Dermis microvascular lymphatic vessel endothelial cell (primary cell): ENCODE results near the gene SEPTIN6. TPM values are rescaled to one million over a fixed set of nuclear protein-coding genes. Genes with fewer than 3 reads are reported as not detected.
"Not testable (repeated sequence)": the region's sequence is repeated elsewhere in the genome, so short reads cannot be mapped to it uniquely, and the experiment has no call there.

Experiments used
- DNase-seq, 2 donors: peaks; one replicate each; pipeline versions ENCODE4 v3.0.0 to v3.0.0-alpha.2; 2010; ENCODE audit warnings: low read depth in 2 of 2
- total RNA-seq: library from RNA; depleted of rRNA; stranded (reverse); fragments of >200 nt; gene quantifications from 2 replicates; pipeline ENCODE4 v1.2.1, GENCODE V29; 2014

The SEPTIN6 gene
- total RNA-seq, 1 donor from 2014 or later: 15.1 TPM

DNA sequence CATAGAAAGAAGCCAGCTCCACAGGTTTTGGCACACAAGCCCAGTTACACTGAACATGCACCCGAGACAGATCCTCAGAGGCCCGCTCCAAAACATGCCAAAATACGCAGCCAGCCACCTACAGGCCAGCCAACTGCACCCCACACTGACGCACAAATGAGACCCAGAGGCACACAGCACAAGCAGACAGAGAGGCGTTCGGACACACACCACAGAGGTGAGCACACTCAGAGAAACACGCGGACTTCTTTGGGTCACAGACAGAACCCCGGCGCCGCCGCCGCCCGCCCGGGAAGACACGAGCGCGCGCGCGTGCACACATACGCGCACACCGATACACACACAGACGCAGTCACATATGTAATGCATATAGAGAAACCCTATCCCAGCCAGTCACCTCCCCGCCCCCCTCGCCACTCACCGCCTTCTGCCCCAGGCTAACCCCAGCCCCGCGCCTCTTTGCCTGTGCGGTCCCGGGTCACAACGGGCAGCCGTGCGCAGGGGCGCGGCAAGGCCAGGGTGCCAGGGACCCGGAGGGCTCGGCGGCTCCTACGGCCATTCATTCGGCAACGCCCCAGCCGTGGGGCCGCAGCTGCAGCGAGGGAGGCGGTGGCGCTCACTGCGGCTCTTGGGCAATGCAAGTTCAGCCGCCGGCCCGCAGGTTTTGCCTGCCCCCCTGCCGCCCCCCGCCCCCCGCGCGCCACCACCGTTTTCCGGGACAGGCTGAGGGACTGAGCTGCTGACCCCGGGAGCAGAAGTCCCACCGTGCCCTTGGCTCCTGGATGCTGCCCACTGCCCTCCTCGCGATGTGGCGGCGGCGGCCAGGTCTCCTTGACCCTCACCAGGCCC, 553 bp downstream of the SEPTIN6 start:
- peak in 1 of 2 donors; percentile 29 for DNase-seq

DNA sequence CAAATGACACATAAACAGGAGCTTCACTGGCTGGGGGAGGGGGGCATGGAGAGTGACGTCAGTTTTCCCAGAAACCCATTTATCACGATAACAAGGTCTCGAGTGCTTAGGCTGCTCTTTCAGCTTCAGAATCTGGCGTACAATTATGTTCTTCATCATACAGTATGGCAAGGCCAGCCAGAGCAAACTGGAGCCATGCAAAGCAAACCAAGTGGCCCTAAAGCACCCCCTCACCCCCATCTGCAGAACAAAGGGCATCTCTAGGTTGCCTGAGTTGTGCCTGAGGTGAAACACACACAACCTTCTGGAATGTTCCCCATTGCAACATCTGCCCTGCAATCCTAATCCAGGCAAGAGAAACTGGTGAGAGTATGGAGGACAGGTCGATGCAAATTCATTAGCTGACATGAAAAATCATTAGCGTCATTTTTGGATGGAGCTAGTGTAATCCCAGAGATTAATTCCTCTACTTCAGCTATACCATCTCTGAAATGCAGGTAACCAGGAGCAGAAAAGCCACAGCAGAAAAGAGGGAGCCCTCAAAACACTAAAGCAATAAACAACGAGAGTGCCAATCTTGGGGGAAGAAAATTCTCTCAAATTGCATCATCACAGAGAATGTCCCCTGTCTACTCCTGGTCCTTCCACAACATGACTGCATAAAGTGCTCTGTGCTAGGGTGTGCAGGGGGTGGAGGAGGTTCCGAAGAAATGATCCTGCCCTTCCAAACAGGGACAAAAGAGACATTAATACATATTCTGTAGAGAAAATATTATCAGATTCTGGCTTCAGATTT, 1.8 kb downstream of the SEPTIN6 start:
- DNase-seq: peak in 1 of 2 donors; percentile 27

DNA sequence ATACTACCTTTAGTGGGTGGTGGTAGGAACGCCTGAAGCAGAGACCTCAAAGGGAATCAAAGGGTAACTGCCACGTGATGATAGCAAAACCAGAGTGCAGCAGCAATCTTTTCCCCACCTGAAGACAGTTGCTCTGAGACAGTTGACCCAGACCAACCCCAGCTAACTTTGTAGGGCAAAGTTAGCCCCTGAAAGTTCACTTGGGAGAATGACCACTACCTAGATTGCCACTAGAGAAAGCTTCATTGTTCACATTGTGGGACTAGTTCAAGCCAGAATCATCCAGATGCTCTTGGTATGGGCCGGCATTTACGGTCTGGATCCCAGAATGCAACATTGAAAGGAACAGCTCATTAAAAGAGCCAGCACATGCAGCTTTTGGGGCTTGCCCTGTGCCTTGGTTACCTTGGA, 4.1 kb downstream of the SEPTIN6 start:
- DNase-seq: no peak

DNA sequence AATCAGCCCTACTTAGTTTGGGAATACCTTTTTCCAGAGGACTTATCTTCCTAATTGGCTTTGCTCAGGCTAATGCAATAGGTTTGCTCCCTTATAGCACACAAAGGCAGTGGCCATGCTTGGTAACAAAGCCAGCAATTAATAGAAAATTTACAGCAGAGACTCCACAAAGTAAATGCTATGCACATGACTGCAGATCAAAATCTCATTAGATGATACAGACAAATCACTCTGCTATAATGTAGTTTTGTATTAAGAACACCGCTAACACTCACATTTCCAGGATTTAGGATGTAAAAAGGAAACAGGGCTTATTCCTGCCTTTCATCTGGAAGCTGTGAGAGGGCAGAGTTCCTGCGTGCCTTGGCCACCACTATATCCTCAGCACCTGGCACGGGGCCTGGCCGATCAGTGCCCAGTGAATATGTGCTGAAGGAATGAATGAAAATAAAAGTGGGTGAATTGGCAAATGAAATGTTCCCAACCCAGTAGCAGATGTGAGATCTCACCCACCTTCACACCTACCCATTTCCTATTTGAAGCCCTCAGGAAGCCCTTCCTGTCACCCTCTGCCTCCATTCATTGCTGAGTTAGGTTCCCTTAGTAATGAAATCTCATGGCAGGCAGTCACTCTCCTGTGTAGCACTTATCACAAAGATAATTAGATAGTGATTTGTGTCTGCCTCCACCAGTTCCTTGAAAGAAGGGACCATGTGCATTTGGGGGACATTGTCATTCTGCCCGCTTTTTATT, 5.1 kb downstream of the SEPTIN6 start:
- peak in 1 of 2 donors; percentile 36 for DNase-seq

DNA sequence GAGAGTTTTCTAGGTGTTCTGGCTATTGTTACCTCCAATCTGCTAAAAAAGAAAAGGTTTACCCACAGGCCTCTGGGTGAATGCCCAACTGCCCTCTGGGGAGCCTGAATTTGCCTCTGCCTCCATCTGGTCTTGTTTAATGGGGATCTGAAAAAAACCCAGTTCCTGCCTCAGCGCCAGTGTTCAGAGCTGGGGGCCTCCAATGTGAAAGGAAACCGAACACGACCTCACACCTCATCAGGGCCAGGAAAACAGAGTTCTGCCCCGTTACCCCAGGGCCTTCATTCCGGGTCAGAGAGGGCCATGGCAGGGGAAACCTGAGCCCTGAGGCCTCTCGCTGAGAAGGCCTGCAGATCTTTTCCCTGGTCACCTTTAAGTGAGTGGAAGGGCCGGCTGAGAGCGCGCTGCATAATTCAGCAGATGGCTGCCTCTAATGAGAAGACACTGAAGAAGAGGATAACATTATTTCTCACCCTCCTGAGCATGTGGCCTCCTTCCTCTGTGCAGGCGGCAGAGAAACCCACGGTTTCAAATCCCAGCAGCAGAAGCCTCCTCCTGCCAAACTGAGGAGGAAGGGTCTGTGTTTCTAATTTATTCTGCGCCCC, 6.8 kb downstream of the SEPTIN6 start:
- DNase-seq: peak in 1 of 2 donors; percentile 22

DNA sequence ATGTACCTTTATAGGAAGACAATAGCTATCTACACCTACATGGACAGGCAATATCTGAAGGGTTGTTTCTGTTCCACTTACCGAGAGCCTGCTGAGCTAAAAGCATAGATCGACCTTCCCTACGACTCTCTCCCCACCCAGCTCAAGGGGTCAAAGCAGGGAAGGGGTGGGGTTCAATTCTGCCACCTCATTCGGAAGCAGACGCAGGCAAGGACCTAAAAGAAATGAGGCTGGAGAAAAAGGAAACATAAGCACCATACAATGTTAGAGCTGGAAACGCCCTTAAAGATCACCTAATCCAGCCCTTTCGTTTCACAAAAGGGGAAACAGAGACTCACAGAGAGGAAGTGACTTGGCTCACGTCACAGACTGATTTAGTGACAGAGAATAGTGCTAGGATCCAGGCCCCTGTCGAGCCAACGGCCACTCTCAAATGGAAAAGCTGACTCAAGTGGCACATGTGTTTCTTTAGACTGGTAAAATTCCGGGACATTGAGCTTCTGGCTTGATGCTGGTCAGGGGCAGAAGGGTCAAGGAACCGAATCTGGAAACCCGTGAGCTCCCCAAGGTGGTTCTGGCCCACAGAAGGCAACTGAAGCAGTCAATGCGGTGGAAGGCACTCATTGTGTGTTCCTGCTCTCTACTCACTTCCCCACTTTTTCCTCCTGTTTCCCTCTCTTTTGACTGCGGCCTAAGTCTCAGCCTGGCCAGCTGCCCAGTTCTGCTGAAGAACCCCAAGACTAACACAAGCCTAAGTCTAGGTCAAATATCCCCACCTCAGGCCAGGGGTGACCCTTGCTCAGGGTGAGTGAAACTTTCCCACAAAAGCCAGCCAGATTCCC, 7.5 kb downstream of the SEPTIN6 start:
- DNase-seq: peak; percentile 71 to 87

DNA sequence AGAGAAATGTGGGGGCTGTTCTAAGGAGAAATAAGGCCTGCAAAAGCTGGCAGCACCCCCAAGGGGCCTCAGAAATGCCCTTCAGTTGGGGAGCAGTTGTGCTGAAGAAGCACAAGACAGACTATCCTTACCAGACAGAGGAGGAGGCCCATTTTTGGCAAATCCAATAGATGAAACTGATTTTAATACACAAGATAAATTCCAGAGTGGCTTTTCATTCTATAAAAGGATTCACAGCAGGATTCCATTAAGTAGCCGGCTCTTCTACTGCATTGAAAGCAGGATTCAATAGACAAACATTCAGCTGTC, 8.1 kb downstream of the SEPTIN6 start:
- no peak for DNase-seq

DNA sequence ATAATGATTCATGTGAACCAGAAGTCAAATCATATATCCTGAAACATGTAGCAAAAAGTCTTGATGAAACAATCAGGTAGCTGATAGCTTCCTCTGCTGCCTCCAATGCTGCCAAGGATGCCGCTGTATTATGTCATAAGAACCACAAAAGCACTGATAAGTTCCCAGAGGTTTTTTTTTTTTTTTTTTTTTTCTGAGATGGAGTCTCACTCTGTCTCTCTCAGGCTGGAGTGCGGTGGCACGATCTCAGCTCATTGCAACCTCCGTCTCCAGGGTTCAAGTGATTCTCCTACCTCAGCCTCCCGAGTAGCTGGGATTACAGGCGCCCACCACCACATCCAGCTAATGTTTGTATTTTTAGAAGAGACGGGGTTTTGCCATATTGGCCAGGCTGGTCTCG, 8.7 kb downstream of the SEPTIN6 start:
- DNase-seq: not testable (repeated sequence)

DNA sequence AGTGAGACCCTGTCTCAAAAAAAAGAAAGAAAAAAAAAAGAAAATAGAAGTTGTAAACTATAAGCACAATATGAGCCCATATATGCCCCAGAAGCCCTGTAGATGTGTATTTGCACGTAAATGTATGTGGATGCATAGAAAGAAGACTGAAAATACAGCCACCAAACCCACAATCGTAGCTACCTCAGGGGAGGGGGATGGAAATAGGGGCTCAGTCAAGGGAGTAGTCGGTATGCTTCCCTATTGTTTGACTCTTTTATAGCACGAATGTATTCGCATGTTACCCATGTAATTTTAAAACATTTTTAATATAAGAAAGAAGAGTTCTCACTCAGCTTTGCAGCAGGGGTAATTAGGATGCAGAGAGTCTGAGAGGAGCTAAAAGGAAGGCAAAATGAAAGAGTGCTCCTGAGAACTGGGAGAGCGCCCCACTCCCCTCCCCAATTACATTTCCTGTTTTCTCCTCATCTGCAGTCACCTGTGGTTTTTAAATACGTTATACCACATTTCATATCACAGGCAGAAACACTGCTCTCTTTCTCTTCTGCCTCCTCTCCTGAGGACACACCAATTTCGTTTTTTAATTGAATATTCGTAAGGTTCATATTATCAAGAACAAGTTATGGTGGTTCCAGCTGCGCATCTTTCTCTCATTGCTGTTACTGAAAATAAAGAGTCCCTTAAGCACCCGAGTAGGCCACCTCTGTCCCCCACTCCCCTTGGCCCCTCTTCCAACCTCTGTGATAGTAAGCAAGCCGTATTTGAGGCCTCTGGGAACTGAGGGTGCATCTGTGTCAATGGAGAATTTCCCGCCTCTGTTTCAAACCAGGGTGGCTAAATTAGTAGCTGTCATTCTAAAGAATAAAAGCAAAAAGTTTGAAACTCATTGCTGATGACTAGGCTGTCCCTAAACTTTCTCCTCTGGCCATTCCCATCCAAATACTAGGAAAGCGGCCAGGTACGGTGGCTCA, 10.7 kb downstream of the SEPTIN6 start:
- no peak for DNase-seq

DNA sequence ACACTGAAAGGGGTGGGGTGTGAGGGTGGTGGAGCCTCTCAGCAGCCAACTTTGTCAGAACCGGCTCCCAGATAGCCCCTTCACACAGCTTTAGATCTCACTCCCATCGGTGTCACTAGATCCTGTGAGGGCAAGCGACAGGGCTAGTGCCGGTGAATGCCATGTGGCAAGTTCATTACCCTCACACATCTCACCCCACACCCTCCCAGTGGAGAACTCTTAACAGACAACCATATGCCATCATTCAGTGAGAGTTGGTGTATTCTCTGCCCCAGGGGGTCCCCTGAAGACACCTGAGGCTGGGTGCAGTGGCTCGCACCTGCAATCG, 15.3 kb downstream of the SEPTIN6 start:
- DNase-seq: no peak

DNA sequence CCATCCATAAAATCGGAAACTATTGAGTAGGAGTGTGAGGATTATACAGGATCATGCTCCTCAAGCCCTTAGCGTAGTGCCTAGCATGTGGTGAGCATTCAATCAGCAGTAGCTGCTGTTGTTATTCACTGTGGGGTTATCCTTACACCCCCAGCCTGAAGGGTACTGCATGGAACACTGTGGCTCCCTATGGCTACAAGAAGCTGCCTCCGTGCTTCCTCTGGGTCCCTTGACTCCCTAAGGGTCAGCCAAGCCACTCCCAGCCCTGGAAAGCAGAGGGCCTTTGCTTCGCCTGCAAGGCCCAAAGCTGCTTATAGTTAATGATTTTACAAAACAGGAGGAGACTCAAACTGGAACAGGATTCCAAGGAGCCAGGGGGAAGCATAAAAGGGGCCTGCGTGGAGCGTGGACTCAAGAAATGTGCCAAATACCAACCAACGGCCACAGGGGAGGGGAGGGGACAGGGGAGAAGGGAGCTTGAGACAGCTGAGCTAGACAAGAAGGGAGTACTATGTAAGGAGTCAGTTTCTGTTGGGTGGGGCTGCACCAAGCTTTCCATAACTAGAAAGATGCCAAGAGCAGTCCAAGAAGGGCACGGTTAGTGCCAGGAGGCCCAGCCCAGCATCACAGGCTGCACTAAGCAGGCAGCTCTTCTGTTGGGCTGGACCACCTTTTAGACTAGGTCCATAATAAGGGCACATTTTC, 15.9 kb downstream of the SEPTIN6 start:
- DNase-seq: no peak

DNA sequence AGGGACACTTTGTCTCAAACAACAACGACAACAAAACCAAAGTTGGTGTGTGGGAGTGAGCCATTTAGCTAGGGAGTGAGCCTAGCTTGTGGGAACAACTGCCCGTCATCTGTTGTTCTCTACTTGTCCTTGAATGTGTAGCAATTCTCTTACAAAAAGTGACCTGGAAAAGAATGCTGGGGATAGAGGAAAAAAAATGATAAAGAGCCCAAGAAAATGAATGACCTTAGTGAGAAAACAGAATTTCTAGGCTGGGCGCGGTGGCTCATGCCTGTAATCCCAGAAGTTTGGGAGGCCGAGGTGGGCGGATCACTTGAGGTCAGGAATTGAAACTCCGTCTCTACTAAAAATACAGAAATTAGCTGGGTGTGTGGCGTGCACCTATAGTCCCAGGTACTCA, 19.6 kb downstream of the SEPTIN6 start:
- no peak for DNase-seq

DNA sequence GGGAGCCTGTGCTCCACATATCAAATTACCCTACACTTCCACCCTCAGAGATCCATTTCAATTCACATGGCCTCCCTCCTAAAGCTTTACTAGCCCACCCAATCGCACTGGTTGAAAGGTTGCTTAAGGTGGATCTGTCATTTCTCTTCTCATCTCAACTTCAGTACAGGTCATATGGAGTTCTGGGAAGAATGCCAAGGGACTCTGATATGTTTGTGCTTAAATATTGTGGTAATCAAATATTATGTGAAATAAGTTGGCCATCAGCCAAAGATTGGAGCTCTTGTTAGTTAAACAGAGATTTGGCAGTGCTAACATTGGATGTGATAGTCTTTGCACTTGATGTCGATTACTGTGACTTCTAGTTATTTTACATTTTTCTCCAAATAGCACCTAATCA, 20.5 kb downstream of the SEPTIN6 start:
- DNase-seq: peak in 1 of 2 donors; percentile 60

DNA sequence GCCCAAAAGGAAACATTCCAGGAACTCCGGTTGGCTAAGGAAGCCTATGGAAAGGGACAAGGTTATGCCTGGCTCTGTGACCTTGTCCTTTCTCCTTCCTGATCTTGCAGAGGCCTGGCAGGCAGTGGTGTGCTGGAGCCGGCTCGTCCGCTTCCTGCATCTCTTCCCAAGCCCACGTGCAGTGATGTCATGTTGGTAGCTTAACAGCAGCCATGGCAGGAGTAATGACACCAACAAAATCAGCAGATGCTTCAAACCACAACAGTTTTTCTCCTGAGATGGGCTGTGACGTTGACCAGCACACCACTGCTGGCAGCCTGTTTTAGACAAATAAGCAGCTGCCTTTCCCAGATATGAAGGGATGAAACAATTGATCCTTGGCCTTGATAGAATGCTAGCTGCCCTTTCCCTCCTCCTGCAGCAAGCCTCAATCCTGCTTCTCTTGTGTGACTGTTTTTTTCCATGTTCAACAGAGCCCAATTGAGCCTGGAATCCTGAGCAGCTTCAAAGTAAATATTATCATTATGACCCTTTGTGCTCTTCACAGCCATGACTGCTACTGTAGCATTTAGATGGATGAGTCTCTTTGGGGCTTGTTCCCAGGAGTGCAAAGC, 23.4 kb downstream of the SEPTIN6 start:
- peak; percentile 84 to 85 for DNase-seq

DNA sequence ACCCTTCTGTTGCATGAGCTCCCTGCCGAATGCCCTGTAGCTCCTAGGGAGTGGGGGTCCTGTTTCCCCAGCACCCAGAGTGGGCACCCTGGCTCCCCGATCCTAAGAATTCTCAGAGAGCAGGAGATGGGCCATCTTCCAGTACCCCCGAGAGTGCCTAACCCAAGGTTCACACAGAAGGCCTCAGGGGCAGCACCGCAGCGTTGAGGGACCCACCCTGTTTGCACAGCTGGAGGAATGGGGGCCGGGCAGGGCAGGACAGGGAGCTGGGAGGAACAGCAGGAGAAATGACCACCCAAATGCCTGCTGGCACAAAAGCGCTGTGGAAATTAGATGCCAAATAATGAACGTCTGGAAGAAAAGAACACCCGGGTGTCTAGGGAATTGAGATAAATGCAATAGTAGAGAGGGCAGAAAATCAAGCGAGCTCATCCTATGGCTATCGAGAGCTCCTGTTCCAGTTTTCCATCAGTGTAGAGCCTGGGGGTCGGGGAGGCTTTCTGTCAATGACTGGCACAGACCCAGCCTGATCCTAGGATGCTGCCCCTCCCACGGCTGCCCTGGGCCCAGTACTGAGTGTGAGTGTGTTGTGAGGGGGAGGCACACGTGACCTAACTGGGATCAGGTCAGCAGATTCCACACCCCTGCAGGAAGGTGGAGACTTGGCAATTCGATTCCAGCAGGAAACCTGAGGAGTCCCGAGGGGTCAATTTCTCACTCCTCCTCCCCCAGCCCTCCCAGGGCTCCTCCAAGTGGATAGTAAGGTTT, 25.7 kb downstream of the SEPTIN6 start:
- peak in 1 of 2 donors; percentile 10 for DNase-seq

DNA sequence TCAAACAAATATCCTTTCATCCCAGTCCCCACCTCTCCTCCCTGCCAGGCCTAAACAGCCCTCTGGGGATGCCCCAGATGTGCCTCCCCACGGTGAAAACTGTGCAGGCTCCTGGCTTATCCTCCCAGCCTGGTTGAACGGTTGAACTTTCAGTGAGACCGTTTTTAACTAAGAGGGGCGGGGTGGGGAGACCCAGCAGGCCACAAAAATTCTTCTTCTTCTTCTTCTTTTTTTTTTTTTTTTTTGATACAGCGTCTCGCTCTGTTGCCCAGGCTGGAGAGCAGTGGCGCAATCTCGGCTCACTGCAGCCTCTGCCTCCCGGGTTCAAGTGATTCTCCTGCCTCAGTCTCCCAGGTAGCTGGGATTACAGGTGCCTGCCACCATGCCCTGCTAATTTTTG, 28.1 kb downstream of the SEPTIN6 start:
- DNase-seq: not testable (repeated sequence)

DNA sequence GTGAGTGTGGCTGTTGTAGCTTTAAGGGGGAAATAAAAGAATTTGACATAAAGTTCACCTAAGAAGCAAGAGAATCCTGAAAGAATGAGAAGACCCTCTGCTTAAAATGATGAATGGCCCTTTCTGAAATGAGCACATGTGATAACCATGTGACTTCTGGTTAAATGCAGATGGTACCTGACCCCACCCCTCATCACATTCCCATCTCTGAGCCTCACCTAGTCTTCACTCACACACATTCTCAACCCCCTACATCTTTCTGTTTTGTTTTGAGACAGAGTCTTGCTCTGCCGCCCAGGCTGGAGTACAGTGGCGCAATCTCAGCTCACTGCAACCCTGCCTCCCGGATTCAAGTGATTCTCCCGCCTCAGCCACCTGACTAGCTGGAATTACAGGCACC, 31.5 kb downstream of the SEPTIN6 start:
- no peak for DNase-seq

DNA sequence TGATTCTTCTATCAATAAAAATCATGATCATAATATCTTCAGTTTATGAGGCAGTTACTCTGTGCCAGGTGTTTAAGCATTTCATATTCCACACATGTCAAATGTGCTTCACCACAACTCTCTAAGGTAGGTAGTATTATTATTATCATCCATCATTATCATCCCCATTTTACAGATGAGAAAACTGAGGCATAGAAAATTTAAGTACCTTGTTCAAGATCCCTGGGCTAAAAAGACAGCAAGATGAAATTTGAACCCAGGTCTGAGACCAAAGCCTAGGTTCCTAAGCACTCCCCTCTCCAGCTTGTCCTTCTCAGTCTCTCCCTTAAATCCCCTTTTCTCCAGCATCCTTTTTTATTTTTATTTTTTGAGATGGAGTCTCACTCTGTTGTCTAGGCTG, 33.4 kb downstream of the SEPTIN6 start:
- no peak for DNase-seq
